ENCODE results near the gene FREM2. TPM values are rescaled to one million over a fixed set of nuclear protein-coding genes. Genes with fewer than 3 reads are reported as not detected.

Gene FREM2
- total and polyA plus RNA-seq, 2 of the 4 experiments (the other 2 are of a cell fraction) = not detected

- Histone ChIP-seq H2BK5ac (ENCODE audit: low read depth, low read length, poor library complexity, severe bottlenecking) (no peak overlapping the region), H3K27me3 (ENCODE audit: control insufficient read depth, insufficient read depth, low read length) (no peaks in the 10 kb centered on the region), H3K4me1 (ENCODE audit: control insufficient read depth, insufficient read depth, low read length) (no peaks in the 10 kb centered on the region), H3K79me1 (ENCODE audit: low read depth in 1 of 2, low read length in 2 of 2) (no peaks in the 10 kb centered on the region), H3K56ac (ENCODE audit: extremely low read depth, insufficient read depth, low read length) (no peak overlapping the region), H2BK15ac (ENCODE audit: low read depth, low read length) (no peak overlapping the region), H3K9me1 (ENCODE audit: insufficient read depth, low read length) (no peaks in the 10 kb centered on the region), H3K9me3 (ENCODE audit: control insufficient read depth, insufficient read depth, low read length) (no peaks in the 10 kb centered on the region), H3K27ac (ENCODE audit: insufficient read depth, low read length) (no peak overlapping the region), H3K4ac (ENCODE audit: low read depth, low read length) (no peak overlapping the region), H3K36me3 (ENCODE audit: control insufficient read depth, insufficient read depth, low read length) (no peaks in the 10 kb centered on the region), H3K4me2 (ENCODE audit: low read depth, low read length) (no peak overlapping the region), H3K18ac (ENCODE audit: low read depth, low read length) (no peak overlapping the region), H3K14ac (replicated peaks; ENCODE audit: low read depth, low read length) (no peak overlapping the region), H3K23ac (ENCODE audit: low read depth, low read length) (no peak overlapping the region), H4K5ac (ENCODE audit: low read depth, low read length) (no peak overlapping the region), H4K8ac (ENCODE audit: low read depth in 2 of 2, low read length in 2 of 2) (no peak overlapping the region), H4K91ac (ENCODE audit: insufficient read depth, low read depth, low read length) (no peak overlapping the region), H2BK20ac (ENCODE audit: low read depth, low read length) (no peak overlapping the region), H2AK9ac (replicated peaks; ENCODE audit: low read depth, low read length, poor library complexity) (no peak overlapping the region), H4K20me1 (ENCODE audit: insufficient read depth, low read length) (no peaks in the 10 kb centered on the region), H2AFZ (replicated peaks; ENCODE audit: low read length, poor library complexity) (no peak overlapping the region), H3K4me3 (ENCODE audit: insufficient read depth, low read depth, low read length) (no peak overlapping the region), H3K9ac (ENCODE audit: low read depth, low read length) (no peak overlapping the region), H2BK120ac (ENCODE audit: low read depth, low read length) (no peak overlapping the region), H2AK5ac (ENCODE audit: low read depth, low read length) (no peak overlapping the region)
- intact Hi-C loops (cut with micrococcal nuclease) = no loop called here
- ChIA-PET POLR2A (ENCODE audit: unreplicated experiment) (no interaction called here), CTCF (no interaction called here)
- in situ Hi-C loops (cut with MboI; ENCODE audit: low sequenced_read_pairs) = no loop called here
- no peak for DNase-seq
- no TSS peak for BruUV-seq (replicated peaks)
- dilution Hi-C loops (cut with HindIII; ENCODE audit: low sequenced_read_pairs, unreplicated experiment) = no loop called here
- no peak for TF ChIP-seq RCOR1 (IDR thresholded peaks at IDR 0.05; ENCODE audit: insufficient replicate concordance, low read length)
- TF ChIP-seq MAFK (IDR thresholded peaks at IDR 0.05; ENCODE audit: low read depth, low read length) = no peak
- TF ChIP-seq POLR2A (IDR thresholded peaks at IDR 0.05; ENCODE audit: low read depth, low read length) = no peak
- TF ChIP-seq SMC3 (IDR thresholded peaks at IDR 0.05; ENCODE audit: low read depth, low read length) = no peak
- no peak for TF ChIP-seq MXI1 (IDR thresholded peaks at IDR 0.05; ENCODE audit: borderline replicate concordance, low read depth, low read length)
- no peak for TF ChIP-seq BHLHE40 (IDR thresholded peaks at IDR 0.05; ENCODE audit: low read depth, low read length)
- no peak for TF ChIP-seq CTCF (conservative IDR thresholded peaks at IDR 0.05; ENCODE audit: low read depth, low read length)
- TF ChIP-seq USF2 (IDR thresholded peaks at IDR 0.05; ENCODE audit: low read depth, low read length) = no peak
- no peak for TF ChIP-seq ELK1 (IDR thresholded peaks at IDR 0.05; ENCODE audit: borderline replicate concordance, low read depth, low read length)
- TF ChIP-seq CEBPB (IDR thresholded peaks at IDR 0.05; ENCODE audit: low read depth, low read length) = no peak
- no peak for TF ChIP-seq MAZ (IDR thresholded peaks at IDR 0.05; ENCODE audit: borderline replicate concordance, low read depth, low read length)
- TF ChIP-seq NFE2L2 (IDR thresholded peaks at IDR 0.05; ENCODE audit: low read depth, low read length) = no peak
- TF ChIP-seq CHD1 (IDR thresholded peaks at IDR 0.05; ENCODE audit: low read depth, low read length) = no peak
- ATAC-seq (ENCODE audit: low read depth) = no peak
Observed at GRCh38 chr13:38879786-38880185, 192.9 kb downstream of the FREM2 start.

All from IMR-90 (cell line).